Pancreas (tissue), 10 donors: ENCODE data around the gene FMNL2. TPM values are rescaled to one million over a fixed set of nuclear protein-coding genes. Genes with fewer than 3 reads are reported as not detected.

Experiments used
- ATAC-seq, 4 donors: fragments of 200-7000 bp; cut with Tn5 transposase; one replicate each; pipeline versions ENCODE4 v1.8.0 to v1.9.1; 2020; ENCODE audit warnings: mild to moderate bottlenecking in 4 of 4, moderate library complexity in 4 of 4
- DNase-seq, 6 donors: peaks; one replicate each; pipeline ENCODE4 v3.0.0-alpha.2; 2020
- FAIRE-seq: peaks from 2 replicates; lab custom pipeline; 2012; peaks lifted over from hg19 to GRCh38; lab: Jason Lieb, UNC
- H3K27ac ChIP-seq, 4 donors: fragments of 200-600 bp; sonication (generic); 1 replicate in 3 of 4; 2 replicates in 1 of 4; pipeline versions ENCODE4 v1.5.0 to v1.8.0; 2020
- H3K27me3 ChIP-seq, 4 donors: fragments of 200-600 bp; one replicate each; pipeline ENCODE4 v1.8.0; 2021
- H3K36me3 ChIP-seq, 3 donors: fragments of 200-600 bp; sonication (generic) in 1 of 3; one replicate each; pipeline versions ENCODE4 v1.5.0 to v1.8.0; 2020 to 2021
- H3K4me1 ChIP-seq, 3 donors: fragments of 200-600 bp; one replicate each; pipeline ENCODE4 v1.8.0; 2021
- H3K4me3 ChIP-seq, 4 donors: fragments of 200-600 bp; sonication (generic) in 2 of 4; one replicate each; pipeline versions ENCODE4 v1.5.0 to v1.8.0; 2020 to 2021
- H3K9me3 ChIP-seq, 4 donors: fragments of 200-600 bp; one replicate each; pipeline ENCODE4 v1.8.0; 2021
- CTCF ChIP-seq, 4 donors: fragments of 200-600 bp; sonication (generic) in 3 of 4; IDR thresholded peaks; one replicate each; pipeline versions ENCODE4 v1.5.0 to v1.8.0; 2021; ENCODE audit warnings: antibody characterized with exemption in 4 of 4
- WGBS, 2 donors: extraction: QIAGEN DNeasy Blood & Tissue Kit; methylation state at CpG; one replicate each; pipeline ENCODE4 v1.1.7; 2013; 5-methylcytosine and 5-hydroxymethylcytosine counted together
- intact Hi-C, 3 donors: fragments of 100-400 bp; cut with DNase I; formaldehyde crosslinking; loops; one replicate each; pipeline versions ENCODE4 v1.11.1 to v1.14.2; 2022
- polyA plus RNA-seq, 2 donors: library from polyadenylated mRNA; stranded (reverse); fragments of 200-250 nt; gene quantifications; one replicate each; pipeline ENCODE4 v1.2.3, GENCODE V29; 2013
- total RNA-seq, 6 donors: library from RNA; stranded (reverse); fragmentation: NEBNext Ultra II Directional in 4 of 6; extraction: Animal tissue kit (Norgen Biotek cat#: 25700) in 4 of 6; gene quantifications; one replicate each; pipeline versions ENCODE4 v1.2.1 to v1.2.4, GENCODE V29; 2021 to 2023
- donor health status: healthy with polysubstance abuse.
- donor health status: DM: no; HTN: no; CAD: no; lungs with moderate emphysema.
- donor health status: DM: no; HTN: no; CAD: no.
- donor health status: control.
- donor health status: control.
- donor health status: Bipolar disorder and iron deficiency.
- donor health status: DM: yes; HTN: yes; CAD: no.
- donor health status: DM: no; HTN: no; CAD: no.
- donor health status: DM: no; HTN: no; CAD: no.
- donor health status: DM: yes; HTN: yes; CAD: no.

Gene FMNL2
- total and polyA plus RNA-seq, 8 donors = 7.5 to 22.3 (median 11.3) TPM

GRCh38 chr2:152609699-152610098 lies 274.7 kb downstream of the FMNL2 start:
- no peak overlapping the region for H3K4me3 ChIP-seq
- no peaks in the 10 kb centered on the region for H3K27me3 ChIP-seq
- no peaks in the 10 kb centered on the region for H3K4me1 ChIP-seq
- no peak for TF ChIP-seq CTCF (IDR thresholded peaks at IDR 0.05)
- no peak for ATAC-seq
- H3K36me3 ChIP-seq = no peaks in the 10 kb centered on the region
- no peak for FAIRE-seq
- intact Hi-C loops = no loop called here
- no peak for DNase-seq
- H3K9me3 ChIP-seq = no peaks in the 10 kb centered on the region
- H3K27ac ChIP-seq = no peak overlapping the region
- WGBS, 2 donors = 33 to 74% methylated on average over 1 of the region's 1 CpG

- TF ChIP-seq CTCF (IDR thresholded peaks at IDR 0.05) = no peak
- Histone ChIP-seq H3K9me3 (no peaks in the 10 kb centered on the region), H3K4me1 (no peaks in the 10 kb centered on the region), H3K27ac (peak overlapping the region in 1 of 4 donors; percentile 47), H3K36me3 (no peaks in the 10 kb centered on the region), H3K4me3 (no peak overlapping the region), H3K27me3 (no peaks in the 10 kb centered on the region)
- ATAC-seq (peak in 3 of 4 donors; percentile 68 to 90 (median 81)), DNase-seq (peak in 1 of 6 donors; percentile 22), FAIRE-seq (no peak)
- 84 to 86% methylated on average over 5 of the region's 5 CpGs for WGBS, 2 donors
- intact Hi-C loops = no loop called here
Measured at GRCh38 chr2:152611458-152612231, 276.7 kb downstream of the FMNL2 start.

DNA sequence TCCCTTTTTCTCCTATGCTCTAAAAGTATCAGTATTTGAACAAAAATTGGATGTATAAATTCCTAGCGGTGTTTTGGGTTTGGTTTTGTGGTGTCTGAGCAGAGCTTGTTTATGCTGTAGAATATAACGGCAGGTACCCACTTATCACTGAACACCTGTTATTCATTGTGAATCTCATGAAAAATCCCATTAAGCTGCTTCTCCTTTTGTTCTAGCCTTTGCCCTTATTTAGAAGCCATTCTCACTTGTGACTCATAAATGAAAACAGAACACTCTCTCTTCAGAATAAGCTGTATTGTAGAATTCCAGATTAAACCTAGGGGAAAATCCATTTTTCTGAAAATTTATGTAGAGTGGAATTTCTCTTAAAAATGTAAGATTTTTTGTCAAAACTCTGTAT lies 278.3 kb downstream of the FMNL2 start:
- DNase-seq = no peak
- 91 to 94% methylated on average over 2 of the region's 2 CpGs for WGBS, 2 donors
- FAIRE-seq = no peak
- TF ChIP-seq CTCF (IDR thresholded peaks at IDR 0.05) = no peak
- Histone ChIP-seq H3K9me3 (no peaks in the 10 kb centered on the region), H3K36me3 (peaks cover 0 to 11% (median 0%) of the 10 kb centered on the region in 3 donors), H3K27me3 (no peaks in the 10 kb centered on the region), H3K4me1 (no peaks in the 10 kb centered on the region), H3K27ac (no peak overlapping the region), H3K4me3 (no peak overlapping the region)
- intact Hi-C loops = no loop called here
- ATAC-seq = peak in 1 of 4 donors; percentile 15

DNA sequence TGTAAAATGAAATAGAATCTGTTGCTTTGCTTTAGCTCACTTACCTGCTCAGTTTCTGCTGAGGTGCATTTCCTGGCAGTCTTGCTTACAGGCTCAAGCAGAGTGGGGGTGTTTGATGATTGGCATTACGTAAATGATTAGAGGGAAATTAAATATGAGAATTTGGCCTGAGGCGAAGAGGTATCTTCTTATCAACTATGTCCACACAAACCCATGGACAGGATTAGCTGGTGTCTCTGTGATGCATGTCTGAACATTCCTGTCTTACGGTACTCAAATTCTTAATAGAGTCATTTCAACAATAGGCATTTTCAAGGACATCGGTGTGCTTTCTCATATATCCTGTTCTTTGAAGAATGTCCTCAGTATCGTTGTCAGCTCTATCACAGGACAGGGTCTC lies 280.2 kb downstream of the FMNL2 start:
- H3K36me3 ChIP-seq = peaks cover 0 to 14% (median 0%) of the 10 kb centered on the region in 3 donors
- H3K27me3 ChIP-seq = no peaks in the 10 kb centered on the region
- no peak for FAIRE-seq
- DNase-seq = no peak
- no peak overlapping the region for H3K4me3 ChIP-seq
- 57 to 61% methylated on average over 5 of the region's 5 CpGs for WGBS, 2 donors
- H3K9me3 ChIP-seq = no peaks in the 10 kb centered on the region
- H3K4me1 ChIP-seq = no peaks in the 10 kb centered on the region
- intact Hi-C loops = no loop called here
- no peak overlapping the region for H3K27ac ChIP-seq
- peak in 1 of 4 donors; percentile 18 for ATAC-seq
- no peak for TF ChIP-seq CTCF (IDR thresholded peaks at IDR 0.05)
